Transverse colon (tissue), 3 donors: Measurements from ENCODE around the gene POMC.

ENCODE experiments used
- POLR2A ChIP-seq: fragments of 450-650 bp; IDR thresholded peaks from one replicate; pipeline ENCODE4 v1.6.1; 2016; ENCODE audit warnings: antibody characterized with exemption, mild to moderate bottlenecking, moderate library complexity
- TF ChIP-seq, protein P1 (sequence below), 5 experiments: fragments of 200-600 bp in 3 of 5; fragments of 450-650 bp in 2 of 5; sonication (generic) in 3 of 5; IDR thresholded peaks; 1 replicate in 2 of 5; 2 replicates in 3 of 5; pipeline ENCODE4 v1.5.1; 2016 to 2017; ENCODE audit warnings: antibody characterized with exemption in 5 of 5, inconsistent platforms in 3 of 5, mild to moderate bottlenecking in 2 of 5, moderate library complexity in 1 of 5

DNA sequence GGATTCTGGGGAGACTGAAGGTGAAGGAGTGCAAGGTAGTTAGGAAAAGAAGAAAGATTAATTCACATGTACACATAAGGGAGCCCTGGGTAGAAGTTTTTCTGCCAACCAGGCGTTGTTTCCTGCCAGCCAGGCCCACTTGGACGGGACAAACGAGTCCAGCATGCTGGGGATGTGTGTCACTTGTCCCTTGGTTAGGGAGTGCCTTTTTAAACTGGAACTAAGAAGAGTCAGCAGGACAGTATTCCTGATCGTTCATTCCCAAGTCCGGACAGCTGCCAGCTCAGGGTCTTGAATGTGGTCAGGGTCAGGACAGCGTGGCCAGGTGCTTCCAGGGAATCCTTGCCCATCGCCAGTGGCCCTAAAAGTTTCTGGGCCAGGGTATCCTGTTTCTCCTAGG is 43.2 kb downstream of the POMC start:
- no peak for TF ChIP-seq POLR2A
- TF ChIP-seq, protein P1, sequence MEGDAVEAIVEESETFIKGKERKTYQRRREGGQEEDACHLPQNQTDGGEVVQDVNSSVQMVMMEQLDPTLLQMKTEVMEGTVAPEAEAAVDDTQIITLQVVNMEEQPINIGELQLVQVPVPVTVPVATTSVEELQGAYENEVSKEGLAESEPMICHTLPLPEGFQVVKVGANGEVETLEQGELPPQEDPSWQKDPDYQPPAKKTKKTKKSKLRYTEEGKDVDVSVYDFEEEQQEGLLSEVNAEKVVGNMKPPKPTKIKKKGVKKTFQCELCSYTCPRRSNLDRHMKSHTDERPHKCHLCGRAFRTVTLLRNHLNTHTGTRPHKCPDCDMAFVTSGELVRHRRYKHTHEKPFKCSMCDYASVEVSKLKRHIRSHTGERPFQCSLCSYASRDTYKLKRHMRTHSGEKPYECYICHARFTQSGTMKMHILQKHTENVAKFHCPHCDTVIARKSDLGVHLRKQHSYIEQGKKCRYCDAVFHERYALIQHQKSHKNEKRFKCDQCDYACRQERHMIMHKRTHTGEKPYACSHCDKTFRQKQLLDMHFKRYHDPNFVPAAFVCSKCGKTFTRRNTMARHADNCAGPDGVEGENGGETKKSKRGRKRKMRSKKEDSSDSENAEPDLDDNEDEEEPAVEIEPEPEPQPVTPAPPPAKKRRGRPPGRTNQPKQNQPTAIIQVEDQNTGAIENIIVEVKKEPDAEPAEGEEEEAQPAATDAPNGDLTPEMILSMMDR (IDR thresholded peaks at IDR 0.05): no peak
